ENCODE results near the gene ABCA12.
A peak's percentile ranks its signal among the peaks of the same experiment; 100 is the strongest.

Gene ABCA12

DNA sequence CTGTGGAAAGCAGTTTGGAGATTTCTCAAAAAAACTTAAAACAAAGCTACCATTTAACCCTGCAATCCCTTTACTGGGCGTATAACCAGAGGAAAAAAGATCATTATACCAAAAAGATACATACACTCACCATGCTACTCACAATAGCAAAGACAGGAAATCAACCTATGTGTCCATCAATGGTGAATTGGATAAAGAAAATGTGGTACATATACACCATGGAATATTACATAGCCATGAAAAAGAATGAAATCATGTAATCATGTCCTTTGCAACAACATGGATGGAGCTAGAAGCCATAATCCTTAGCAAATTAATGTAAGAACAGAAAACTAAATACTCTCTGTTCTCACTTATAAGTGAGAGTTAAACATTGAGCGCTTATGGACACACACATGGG is 18.6 kb downstream of the ABCA12 start:
- no peak for DNase-seq (ENCODE audit: low spot score)

DNA sequence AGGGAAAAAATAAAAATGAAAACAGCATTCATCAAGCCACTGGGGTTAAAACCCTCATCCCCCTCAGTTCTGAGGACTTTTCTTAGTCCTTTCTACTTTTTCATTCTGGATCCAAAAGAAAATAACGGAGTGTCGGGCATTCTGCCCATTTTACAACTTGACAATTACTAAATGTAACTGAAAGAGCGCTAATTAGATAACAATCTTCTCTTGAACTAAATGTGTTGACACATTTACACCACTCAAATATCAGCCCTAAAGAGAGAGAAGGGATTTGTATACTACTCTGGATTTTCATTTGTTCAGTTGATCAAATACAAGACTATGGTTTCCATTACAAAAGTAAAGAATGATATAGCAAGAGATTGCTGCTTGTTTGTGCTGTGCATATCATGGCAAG is 27.5 kb downstream of the ABCA12 start:
- no peak for DNase-seq (ENCODE audit: low spot score)

DNA sequence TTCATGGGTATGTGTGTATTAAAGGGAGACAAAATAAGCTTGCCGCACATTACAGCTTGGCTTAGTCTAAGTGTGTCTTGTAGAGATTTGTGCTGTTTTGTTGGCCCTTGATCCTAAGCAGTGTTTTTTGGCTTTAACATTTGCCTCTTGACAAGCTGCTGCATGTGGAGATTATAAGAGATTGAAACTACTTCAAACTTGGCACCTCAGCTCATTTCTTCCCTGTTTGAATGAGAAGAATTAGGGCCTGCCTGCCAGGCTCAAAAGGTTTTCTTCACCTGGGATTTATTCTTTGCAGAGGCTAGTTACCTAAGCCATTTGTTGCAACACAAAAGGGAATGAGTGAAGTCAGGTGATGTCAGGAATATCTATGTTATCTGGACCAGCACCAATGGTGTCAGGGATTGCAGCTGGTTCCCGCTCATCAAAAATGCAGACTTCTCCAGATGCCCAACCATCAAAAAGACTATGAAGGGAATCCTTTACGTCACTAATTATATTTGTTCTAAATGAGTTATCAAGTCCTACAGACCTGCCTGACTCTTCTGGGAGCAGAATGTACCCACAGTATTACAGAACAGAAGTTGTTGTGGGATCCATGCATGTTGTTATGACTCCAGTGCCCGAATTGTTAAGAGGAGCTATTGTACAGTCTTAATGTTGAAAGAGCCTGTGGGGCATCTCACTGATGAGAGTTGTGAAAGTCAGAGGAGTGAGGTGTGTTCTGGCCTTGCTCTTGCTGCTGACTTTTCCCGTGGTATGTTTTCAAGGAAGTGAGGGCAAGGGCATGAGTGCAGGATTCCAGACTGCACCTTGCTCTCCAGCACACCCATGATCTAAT is 31.0 kb downstream of the ABCA12 start:
- no peak for DNase-seq (ENCODE audit: low spot score)

DNA sequence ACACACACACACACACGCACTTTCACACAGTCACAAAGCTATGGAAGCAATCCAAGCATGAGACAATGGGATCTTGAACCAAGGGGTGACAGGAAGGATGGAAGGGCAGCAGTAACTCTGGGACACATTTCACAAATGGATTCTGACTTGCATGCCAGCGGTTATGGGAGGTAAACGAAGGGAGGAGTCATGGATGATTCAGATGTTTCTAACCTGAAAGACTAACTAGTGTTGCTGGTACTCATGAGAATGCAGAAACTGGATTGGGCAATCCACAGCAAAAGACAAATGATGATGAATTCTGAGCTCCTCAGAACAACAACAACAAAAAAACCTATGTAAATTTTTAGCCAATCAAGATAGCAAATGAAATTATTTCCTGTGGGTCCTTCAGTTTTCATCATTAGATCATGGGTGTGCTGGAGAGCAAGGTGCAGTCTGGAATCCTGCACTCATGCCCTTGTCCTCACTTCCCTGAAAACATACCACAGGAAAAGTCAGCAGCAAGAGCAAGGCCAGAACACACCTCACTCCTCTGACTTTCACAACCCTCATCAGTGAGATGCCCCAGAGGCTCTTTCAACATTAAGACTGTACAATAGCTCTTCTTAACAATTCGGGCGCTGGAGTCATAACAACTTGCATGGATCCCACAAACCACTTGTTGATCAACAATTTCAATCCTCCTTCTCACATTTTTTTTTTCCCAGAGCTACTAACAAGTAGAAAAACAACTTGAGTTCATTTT is 32.6 kb downstream of the ABCA12 start:
- DNase-seq (ENCODE audit: low spot score): peak; percentile 21

DNA sequence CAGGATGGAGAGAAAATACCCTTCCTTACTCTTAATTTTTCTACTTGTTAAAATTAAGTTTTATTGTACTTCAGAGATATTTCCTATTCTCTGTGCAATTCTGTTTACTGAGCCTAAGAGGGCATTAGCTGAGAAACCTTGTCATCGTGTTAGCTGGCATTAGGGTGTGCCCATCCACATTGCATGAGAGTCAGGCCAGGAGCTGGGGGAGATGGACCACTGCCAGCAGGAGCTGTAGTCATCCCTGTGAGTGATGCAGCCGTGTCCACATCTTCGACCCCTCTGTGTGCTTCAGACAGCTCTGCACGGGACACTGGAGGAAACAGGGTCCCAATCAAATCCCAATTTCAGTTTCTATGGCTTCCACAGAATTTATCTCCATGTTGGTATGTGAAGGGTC is 34.2 kb downstream of the ABCA12 start:
- no peak for DNase-seq (ENCODE audit: low spot score)

DNA sequence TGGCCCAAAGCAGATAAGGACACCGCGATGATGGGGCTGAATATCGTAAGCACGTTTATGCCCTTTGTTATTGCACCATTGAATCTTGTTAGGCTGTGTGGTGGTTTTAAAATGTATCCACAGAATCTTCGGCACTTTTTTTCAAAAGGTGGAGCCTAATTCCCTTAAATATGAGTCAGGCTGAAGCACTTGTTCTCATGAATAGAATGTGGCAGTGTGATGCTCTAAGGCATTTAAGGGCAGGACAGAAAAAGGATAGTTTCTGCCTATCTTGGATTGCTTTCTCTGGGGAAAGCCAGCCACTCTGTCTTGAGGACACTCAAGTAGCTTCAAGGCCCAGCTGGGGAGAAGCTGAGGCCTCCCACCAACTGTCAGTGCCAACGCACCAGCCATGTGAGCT is 39.6 kb downstream of the ABCA12 start:
- DNase-seq (ENCODE audit: low spot score): no peak

DNA sequence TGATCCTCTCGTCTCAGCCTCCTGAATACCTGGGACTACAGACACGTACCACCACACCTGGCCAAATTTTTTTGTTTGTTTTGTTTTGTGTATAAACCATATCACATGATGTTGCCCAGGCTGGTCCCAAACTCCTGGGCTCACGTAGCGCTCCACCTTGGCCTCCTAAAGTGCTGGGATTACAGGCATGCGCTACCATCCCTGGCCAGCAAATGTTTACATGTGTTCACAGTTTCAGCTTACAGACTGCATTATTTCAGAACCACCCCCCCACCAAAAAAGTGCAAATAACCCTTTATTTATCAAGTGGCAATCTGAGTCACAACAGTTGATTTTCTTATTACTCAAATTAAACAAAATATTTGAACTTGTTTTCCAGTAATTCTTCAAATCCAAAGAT is 54.3 kb downstream of the ABCA12 start:
- no peak for DNase-seq (ENCODE audit: low spot score)

DNA sequence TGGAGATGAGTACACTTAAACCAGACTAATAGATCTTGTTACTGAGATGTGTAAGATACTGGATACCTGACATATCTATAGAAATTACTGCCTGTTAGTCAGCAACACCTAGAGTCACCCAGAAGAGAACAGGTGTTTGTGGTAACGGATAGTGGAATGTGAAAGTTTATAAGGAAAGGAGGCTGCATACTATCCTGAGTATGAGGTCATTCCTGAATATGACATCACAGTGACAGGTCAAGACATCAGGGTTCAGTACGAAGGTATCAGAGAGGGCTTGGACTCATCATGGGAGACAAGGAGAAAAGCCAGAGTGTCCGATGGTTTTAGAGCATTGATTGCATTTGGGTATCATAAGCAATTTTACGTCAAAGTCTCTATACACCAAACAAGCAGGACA is 55.3 kb downstream of the ABCA12 start:
- no peak for DNase-seq (ENCODE audit: low spot score)

DNA sequence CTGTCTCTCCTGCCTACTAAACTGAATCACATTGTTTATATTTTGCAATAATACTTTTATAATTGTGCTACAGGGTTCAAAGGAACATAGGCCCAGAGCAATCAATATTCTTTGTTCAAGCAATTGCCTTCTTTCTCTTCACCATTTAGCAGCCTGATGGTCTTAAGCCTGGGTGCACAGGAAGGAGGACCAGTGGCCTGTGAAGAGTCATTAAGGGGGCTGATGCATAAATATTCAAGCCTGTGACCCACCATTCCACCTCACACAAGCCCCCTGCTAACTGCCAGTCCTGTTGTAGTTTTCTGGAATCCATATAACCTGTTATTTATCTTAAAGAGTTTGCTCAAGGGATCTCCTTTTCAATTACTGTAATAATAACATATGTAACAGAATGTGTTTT is 56.0 kb downstream of the ABCA12 start:
- DNase-seq (ENCODE audit: low spot score): no peak

DNA sequence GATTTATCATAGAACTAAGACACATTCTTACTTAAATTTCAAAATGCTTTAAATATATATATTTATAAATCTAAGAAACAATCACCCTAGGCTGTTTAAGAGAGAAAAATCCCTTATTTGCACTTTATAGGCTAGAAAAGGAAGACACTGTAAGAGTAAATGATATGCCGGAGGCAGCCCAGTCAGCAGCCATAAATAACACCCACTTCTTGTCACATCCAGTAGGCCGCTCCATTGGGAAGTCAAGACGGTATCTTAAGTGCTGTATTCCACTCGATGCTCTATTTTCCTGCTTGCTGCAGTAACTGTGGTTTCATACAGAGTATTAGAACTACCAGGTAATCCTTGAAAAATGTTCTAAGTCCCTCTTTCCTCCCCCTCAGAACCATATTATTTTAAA is 57.9 kb downstream of the ABCA12 start:
- DNase-seq (ENCODE audit: low spot score): no peak

DNA sequence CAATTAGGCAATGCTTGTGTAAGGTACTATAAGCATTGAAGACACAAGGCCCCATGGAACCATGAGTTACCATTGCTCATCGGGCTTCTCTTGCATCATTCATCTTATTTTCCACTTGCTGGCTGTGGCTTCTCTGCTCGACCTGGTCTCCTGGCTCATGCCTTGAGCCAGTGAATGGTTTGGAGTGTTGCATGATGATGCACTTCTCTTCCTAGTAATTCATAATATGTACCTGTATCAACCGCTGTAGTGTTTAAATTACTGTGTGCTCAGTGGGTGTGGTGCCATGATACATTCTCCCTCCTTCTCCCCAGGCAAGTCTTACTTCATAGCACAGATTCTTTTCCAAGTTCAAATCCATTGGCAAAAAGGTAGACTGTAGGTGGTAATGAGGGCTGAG is 66.8 kb downstream of the ABCA12 start:
- DNase-seq (ENCODE audit: low spot score): no peak

DNA sequence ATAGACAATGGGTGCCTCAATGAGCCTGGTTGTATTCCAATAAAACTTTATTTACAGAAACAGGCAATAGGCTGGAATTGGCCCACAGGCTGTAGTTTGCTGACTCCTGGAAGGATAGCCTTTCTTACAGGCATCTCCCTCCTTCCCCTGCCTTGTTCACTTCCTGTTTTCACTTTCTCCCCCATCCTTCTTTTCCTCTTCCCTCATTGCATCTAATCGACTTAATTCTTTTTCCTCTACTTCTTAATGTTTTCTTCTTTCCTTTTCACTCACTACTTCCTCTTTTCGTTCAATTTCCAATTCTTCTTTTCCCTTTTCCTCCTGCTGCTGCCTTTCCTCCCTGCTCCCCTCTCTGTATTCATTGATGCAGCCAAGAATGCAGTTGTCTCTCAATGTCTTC is 70.0 kb downstream of the ABCA12 start:
- DNase-seq (ENCODE audit: low spot score): no peak

DNA sequence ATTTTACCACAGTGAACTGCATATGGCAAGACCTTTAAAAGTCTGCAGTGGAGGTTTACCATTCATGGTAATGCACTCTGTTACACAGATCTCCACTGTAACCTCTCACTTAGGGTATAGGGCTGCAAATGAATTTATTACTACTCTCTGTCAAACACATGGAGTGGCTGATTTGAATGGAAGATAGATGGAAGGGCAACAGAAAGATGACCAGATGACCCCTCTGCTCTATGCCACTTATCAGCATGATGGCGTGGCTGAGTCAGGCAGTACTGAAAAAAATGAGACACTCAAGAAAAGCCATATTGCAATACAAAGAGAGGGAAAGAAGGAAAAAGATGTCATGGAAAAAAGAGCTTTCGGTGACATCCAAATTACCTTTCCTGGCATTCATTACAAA is 72.3 kb downstream of the ABCA12 start:
- DNase-seq (ENCODE audit: low spot score): no peak

DNA sequence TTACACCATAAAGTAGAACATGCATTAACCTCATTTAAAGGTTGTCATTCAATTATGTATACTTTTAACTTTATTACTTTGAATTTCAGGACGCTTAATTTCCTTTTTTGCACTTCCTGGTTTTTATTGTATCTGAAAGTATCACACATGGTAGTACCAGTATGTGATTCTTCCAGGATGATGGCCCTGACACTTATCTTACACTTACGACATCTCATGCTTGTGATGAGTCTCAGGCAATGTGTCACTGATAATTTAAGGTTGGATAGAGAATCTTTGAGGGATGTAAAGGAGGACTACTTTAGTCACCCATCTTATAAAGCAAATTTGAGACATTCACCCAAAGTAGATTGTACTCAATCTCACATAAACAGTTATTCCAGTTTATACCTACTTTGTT is 74.9 kb downstream of the ABCA12 start:
- DNase-seq (ENCODE audit: low spot score): no peak

DNA sequence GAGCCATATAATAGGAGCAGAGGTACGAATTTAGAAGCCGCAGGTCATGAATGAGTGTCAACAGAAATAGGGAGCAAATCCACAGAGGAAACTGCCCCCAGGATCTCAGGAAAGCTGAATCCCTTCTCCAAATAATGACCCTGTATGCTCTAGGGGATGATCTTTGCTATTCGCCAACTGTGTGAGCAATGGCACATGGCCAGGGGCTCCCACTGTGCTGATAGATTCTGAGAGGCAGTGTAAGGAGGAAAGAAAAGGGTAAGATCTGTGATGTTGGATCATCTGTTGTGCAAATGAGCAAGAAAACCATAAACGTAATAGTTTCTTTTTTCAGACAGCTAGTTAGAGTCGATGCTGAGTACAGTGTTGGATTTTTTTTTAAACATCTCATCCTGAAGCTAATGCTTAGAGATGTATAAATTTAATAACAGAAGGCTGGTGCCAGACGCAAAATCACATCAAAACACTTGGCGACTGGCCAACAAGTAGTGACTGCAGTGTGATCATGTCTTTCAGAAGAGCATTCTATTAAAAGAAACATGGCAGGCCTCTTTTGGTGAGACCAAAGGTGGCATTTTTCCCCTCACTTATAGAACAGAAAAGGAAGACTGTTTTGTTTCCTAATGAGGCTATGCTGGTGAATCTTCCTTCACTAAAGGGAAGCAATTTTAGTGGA is 77.4 kb downstream of the ABCA12 start:
- no peak for DNase-seq (ENCODE audit: low spot score)

DNA sequence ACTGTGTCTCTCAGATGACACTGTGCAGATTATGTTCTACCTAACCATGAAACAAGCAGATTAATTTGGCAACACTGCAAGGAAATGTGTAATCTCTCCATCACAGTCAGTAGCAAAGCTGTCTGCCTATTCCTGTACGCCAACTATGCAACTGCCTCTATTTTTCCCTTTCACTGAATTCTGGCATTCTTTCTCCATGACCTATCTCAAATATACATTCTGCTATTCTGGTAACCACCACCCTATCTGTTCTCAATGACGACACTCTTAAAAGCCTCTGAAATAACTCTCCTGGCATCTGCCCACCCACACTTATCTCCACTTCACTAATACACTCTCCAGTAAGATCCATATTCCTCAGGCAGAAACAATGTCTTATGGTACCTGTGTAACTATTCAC is 78.7 kb downstream of the ABCA12 start:
- no peak for DNase-seq (ENCODE audit: low spot score)

DNA sequence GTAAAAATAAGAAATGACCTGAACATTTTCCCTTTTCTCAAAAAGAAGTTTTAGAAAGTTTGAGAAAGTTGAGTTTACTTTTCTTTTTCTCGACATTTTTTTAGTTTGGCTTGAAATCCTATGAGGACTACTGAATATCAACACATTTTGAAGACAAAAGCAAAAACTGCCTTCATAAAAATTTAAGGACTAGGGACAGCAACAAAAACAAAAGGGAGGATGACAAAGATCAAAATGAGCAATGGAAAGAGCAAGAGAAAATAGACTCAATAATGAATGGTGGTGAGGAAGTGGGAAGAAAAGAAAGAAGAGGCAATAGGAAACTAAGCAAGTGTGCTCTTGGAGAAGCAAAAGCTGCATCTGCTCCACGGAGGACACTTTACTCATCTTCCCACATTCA is 82.5 kb downstream of the ABCA12 start:
- DNase-seq (ENCODE audit: low spot score): no peak

DNA sequence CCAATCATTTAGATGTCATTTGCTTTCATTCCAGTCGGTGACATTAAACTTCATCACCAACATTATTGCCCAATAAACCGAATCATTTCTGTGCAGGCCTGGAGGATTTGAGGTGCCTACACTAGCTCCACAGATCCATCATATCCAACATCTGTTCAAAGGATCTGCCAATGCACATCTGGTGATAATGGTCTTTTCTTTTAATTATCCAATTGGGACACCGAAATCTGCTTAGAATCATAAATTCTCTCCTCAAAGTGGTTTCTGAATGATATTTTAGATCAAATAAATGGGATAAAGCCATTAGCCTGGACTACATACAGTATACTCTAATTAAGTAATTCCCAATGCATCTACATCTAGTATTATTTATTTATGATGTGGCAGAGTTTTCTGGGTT is 85.6 kb downstream of the ABCA12 start:
- DNase-seq (ENCODE audit: low spot score): no peak

DNA sequence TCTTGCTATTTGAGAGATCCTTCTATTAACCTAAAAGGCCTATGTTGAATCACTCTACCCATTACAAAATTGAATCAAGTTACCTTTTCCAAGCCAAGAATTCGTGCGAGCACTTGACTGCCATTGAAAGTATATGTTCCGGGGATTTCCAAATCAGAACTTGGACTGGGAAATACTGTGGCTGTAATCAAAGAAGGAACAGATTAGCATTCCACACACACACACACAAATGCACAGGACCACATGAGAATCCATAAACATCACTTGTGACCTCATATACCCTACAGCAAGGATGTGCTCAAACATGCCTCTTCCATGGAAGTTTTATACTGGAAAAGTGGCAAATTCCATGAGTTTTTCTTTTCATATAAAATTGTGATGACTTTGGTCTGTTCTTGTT is 86.0 kb downstream of the ABCA12 start:
- DNase-seq (ENCODE audit: low spot score): no peak

DNA sequence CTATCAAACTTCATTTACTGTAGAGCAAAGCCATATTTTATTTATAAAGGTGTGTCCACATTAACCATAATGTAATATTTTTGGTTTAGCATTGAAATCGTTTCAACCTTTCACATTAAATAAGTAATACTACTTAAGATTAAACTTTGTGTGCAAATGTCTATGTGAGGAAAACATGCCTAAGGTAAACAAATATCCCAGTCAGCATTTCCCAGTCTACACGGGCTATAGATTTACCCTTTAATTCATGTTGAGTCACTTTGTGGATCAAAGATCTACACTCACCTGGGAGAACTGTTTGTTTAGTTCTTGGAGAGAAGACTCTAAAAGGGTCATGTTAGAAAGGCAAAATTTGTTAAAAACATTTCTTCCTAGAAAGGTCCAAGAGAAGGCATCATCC is 89.1 kb downstream of the ABCA12 start:
- DNase-seq (ENCODE audit: low spot score): no peak

DNA sequence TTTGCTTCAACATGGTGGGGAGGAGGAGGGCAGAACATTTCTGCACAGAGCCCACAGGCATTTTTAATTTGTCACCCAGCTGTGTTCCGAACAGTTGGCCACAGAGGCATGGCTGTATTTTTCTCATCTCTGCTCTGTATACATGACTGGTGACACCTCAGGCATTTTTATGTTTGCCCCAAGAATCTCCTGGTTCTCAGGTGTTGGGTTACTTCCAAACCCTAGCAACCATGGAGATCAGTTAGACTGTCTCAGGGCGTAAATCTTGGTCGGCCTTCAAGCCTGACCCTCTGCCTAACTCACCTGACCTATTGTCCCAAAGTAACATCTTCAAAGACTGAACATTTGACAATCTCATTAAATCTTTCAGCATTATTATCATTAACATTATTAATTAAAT is 100.0 kb downstream of the ABCA12 start:
- DNase-seq (ENCODE audit: low spot score): no peak

DNA sequence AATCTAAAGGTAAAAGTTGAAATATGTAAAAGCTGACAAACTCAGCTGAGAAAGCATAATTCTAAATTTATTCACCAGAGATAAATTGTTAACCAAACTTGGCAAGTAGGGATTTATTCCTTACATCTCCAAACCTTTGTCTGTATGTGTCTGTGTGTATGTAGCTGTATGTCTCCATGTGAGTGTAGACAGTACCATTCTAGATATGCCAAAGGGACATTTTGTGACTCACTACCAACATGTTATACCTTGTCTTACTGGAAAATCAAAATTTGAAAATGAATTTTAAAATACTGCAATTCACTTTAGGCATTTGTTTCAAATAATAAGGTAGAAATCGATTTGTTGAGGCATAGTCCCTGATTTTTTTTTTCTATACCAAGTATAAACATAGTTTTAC is 102.1 kb downstream of the ABCA12 start:
- DNase-seq (ENCODE audit: low spot score): no peak

DNA sequence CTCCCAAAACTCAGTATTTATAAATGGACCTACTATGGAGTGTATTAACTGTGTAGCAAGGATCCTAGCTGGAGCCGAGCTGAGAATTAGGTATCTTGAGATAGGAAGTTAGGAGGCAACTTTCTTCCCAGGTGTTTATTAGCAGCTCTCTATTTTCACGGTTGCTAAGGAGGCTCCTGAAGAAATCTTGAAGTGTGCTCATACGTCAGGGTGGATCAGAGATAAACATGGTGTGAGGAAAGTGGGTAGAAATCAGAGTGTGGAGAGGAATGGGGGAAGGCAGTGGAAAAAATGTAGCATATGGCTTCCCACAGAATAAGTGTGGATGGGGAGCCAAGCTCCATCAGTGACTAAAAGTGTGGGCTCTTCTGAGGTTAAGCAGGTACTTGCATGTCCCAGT is 104.3 kb downstream of the ABCA12 start:
- DNase-seq (ENCODE audit: low spot score): no peak
